Progenitor cell of endocrine pancreas (in vitro differentiated cells): ENCODE results near the gene TREH. TPM values are rescaled to one million over a fixed set of nuclear protein-coding genes. Genes with fewer than 3 reads are reported as not detected.

Experiments used
- DNase-seq: peaks from one replicate; pipeline ENCODE4 v3.0.0; 2021; ENCODE audit warnings: low spot score; ENCODE audit not compliant: unreplicated experiment
- H3K27ac Mint-ChIP-seq: 2 replicates; pipeline ENCODE4 v1.8.0; 2021; ENCODE audit warnings: mild to moderate bottlenecking, moderate library complexity, mixed read lengths
- H3K27me3 Mint-ChIP-seq: 2 replicates; pipeline ENCODE4 v1.8.0; 2021; ENCODE audit warnings: mixed read lengths
- H3K36me3 Mint-ChIP-seq: 2 replicates; pipeline ENCODE4 v1.8.0; 2022; ENCODE audit warnings: mixed read lengths; ENCODE audit not compliant: insufficient read depth
- H3K4me1 Mint-ChIP-seq: 2 replicates; pipeline ENCODE4 v1.8.0; 2021; ENCODE audit warnings: low read depth, mixed read lengths
- H3K4me3 Mint-ChIP-seq: 2 replicates; pipeline ENCODE4 v1.8.0; 2021; ENCODE audit warnings: low read depth, mild to moderate bottlenecking, moderate library complexity, mixed read lengths
- H3K9me3 Mint-ChIP-seq: 2 replicates; pipeline ENCODE4 v1.8.0; 2021; ENCODE audit warnings: low read depth, mixed read lengths
- CTCF ChIP-seq: fragments of 200-600 bp; sonication (generic); IDR thresholded peaks from one replicate; pipeline ENCODE4 v1.5.0; 2021; ENCODE audit warnings: antibody characterized with exemption, mild to moderate bottlenecking; ENCODE audit not compliant: unreplicated experiment
- total RNA-seq: library from RNA; stranded (reverse); gene quantifications from 2 replicates; pipeline ENCODE4 v1.2.1, GENCODE V29; 2021

Gene TREH
- total RNA-seq, 1 donor from 2014 or later: not detected

- no peaks in the 10 kb centered on the region for H3K27me3 Mint-ChIP-seq
- no peaks in the 10 kb centered on the region for H3K36me3 Mint-ChIP-seq
- H3K4me3 Mint-ChIP-seq: no peak overlapping the region
- no peak for DNase-seq
- TF ChIP-seq CTCF: peak; percentile 11
- H3K4me1 Mint-ChIP-seq: peaks cover 11% of the 10 kb centered on the region
- H3K27ac Mint-ChIP-seq: no peak overlapping the region
- peaks cover 4% of the 10 kb centered on the region for H3K9me3 Mint-ChIP-seq
These were observed 17.3 kb upstream of the TREH start for GRCh38 chr11:118696673-118697226.

GRCh38 chr11:118694771-118695170 is 15.3 kb upstream of the TREH start:
- Mint-ChIP-seq H3K9me3 (no peaks in the 10 kb centered on the region), H3K36me3 (no peaks in the 10 kb centered on the region), H3K27me3 (no peaks in the 10 kb centered on the region), H3K4me1 (peaks cover 12% of the 10 kb centered on the region), H3K27ac (no peak overlapping the region), H3K4me3 (no peak overlapping the region)
- TF ChIP-seq CTCF: no peak
- DNase-seq: no peak

- no peaks in the 10 kb centered on the region for H3K36me3 Mint-ChIP-seq
- no peak overlapping the region for H3K27ac Mint-ChIP-seq
- H3K27me3 Mint-ChIP-seq: no peaks in the 10 kb centered on the region
- H3K9me3 Mint-ChIP-seq: no peaks in the 10 kb centered on the region
- DNase-seq: no peak
- no peak for TF ChIP-seq CTCF
- H3K4me3 Mint-ChIP-seq: no peak overlapping the region
- peaks cover 14% of the 10 kb centered on the region for H3K4me1 Mint-ChIP-seq
These were observed 14.7 kb upstream of the TREH start for GRCh38 chr11:118694185-118694584.

- DNase-seq: no peak
- H3K4me1 Mint-ChIP-seq: peaks cover 15% of the 10 kb centered on the region
- no peaks in the 10 kb centered on the region for H3K27me3 Mint-ChIP-seq
- TF ChIP-seq CTCF: no peak
- H3K4me3 Mint-ChIP-seq: no peak overlapping the region
- H3K27ac Mint-ChIP-seq: no peak overlapping the region
- no peaks in the 10 kb centered on the region for H3K36me3 Mint-ChIP-seq
- H3K9me3 Mint-ChIP-seq: peaks cover 3% of the 10 kb centered on the region
These were observed 12.7 kb upstream of the TREH start for GRCh38 chr11:118691926-118692830.

- Mint-ChIP-seq H3K9me3 (peaks cover 3% of the 10 kb centered on the region), H3K4me1 (peaks cover 13% of the 10 kb centered on the region), H3K4me3 (no peak overlapping the region), H3K36me3 (no peaks in the 10 kb centered on the region), H3K27ac (peak overlapping the region; percentile 56), H3K27me3 (no peaks in the 10 kb centered on the region)
- DNase-seq: no peak
- no peak for TF ChIP-seq CTCF
These were observed 11.3 kb upstream of the TREH start for GRCh38 chr11:118690553-118691304.
